ENCODE results near the gene NUP93. TPM values are rescaled to one million over a fixed set of nuclear protein-coding genes. Genes with fewer than 3 reads are reported as not detected.

The NUP93 gene
- total and polyA plus RNA-seq, 2 experiments from 2014 or later: 139 to 187 TPM

GRCh38 chr16:56743840-56744239, 13.9 kb downstream of the NUP93 start:
- peaks cover 78% of the 10 kb centered on the region for H3K79me2 ChIP-seq (replicated peaks; ENCODE audit: insufficient read depth)
- no peak for TF ChIP-seq STAT1 (IDR thresholded peaks at IDR 0.05; ENCODE audit: unreplicated experiment)
- TF ChIP-seq, protein P1, sequence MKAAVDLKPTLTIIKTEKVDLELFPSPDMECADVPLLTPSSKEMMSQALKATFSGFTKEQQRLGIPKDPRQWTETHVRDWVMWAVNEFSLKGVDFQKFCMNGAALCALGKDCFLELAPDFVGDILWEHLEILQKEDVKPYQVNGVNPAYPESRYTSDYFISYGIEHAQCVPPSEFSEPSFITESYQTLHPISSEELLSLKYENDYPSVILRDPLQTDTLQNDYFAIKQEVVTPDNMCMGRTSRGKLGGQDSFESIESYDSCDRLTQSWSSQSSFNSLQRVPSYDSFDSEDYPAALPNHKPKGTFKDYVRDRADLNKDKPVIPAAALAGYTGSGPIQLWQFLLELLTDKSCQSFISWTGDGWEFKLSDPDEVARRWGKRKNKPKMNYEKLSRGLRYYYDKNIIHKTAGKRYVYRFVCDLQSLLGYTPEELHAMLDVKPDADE (IDR thresholded peaks at IDR 0.05): no peak
- TF ChIP-seq, protein P2, sequence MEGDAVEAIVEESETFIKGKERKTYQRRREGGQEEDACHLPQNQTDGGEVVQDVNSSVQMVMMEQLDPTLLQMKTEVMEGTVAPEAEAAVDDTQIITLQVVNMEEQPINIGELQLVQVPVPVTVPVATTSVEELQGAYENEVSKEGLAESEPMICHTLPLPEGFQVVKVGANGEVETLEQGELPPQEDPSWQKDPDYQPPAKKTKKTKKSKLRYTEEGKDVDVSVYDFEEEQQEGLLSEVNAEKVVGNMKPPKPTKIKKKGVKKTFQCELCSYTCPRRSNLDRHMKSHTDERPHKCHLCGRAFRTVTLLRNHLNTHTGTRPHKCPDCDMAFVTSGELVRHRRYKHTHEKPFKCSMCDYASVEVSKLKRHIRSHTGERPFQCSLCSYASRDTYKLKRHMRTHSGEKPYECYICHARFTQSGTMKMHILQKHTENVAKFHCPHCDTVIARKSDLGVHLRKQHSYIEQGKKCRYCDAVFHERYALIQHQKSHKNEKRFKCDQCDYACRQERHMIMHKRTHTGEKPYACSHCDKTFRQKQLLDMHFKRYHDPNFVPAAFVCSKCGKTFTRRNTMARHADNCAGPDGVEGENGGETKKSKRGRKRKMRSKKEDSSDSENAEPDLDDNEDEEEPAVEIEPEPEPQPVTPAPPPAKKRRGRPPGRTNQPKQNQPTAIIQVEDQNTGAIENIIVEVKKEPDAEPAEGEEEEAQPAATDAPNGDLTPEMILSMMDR (conservative IDR thresholded peaks at IDR 0.05; ENCODE audit: low read depth in 2 of 2): no peak
- TF ChIP-seq CREB1 (CRISPR knock-in tag; IDR thresholded peaks at IDR 0.05; ENCODE audit: low read depth): no peak
- TF ChIP-seq, protein P3, sequence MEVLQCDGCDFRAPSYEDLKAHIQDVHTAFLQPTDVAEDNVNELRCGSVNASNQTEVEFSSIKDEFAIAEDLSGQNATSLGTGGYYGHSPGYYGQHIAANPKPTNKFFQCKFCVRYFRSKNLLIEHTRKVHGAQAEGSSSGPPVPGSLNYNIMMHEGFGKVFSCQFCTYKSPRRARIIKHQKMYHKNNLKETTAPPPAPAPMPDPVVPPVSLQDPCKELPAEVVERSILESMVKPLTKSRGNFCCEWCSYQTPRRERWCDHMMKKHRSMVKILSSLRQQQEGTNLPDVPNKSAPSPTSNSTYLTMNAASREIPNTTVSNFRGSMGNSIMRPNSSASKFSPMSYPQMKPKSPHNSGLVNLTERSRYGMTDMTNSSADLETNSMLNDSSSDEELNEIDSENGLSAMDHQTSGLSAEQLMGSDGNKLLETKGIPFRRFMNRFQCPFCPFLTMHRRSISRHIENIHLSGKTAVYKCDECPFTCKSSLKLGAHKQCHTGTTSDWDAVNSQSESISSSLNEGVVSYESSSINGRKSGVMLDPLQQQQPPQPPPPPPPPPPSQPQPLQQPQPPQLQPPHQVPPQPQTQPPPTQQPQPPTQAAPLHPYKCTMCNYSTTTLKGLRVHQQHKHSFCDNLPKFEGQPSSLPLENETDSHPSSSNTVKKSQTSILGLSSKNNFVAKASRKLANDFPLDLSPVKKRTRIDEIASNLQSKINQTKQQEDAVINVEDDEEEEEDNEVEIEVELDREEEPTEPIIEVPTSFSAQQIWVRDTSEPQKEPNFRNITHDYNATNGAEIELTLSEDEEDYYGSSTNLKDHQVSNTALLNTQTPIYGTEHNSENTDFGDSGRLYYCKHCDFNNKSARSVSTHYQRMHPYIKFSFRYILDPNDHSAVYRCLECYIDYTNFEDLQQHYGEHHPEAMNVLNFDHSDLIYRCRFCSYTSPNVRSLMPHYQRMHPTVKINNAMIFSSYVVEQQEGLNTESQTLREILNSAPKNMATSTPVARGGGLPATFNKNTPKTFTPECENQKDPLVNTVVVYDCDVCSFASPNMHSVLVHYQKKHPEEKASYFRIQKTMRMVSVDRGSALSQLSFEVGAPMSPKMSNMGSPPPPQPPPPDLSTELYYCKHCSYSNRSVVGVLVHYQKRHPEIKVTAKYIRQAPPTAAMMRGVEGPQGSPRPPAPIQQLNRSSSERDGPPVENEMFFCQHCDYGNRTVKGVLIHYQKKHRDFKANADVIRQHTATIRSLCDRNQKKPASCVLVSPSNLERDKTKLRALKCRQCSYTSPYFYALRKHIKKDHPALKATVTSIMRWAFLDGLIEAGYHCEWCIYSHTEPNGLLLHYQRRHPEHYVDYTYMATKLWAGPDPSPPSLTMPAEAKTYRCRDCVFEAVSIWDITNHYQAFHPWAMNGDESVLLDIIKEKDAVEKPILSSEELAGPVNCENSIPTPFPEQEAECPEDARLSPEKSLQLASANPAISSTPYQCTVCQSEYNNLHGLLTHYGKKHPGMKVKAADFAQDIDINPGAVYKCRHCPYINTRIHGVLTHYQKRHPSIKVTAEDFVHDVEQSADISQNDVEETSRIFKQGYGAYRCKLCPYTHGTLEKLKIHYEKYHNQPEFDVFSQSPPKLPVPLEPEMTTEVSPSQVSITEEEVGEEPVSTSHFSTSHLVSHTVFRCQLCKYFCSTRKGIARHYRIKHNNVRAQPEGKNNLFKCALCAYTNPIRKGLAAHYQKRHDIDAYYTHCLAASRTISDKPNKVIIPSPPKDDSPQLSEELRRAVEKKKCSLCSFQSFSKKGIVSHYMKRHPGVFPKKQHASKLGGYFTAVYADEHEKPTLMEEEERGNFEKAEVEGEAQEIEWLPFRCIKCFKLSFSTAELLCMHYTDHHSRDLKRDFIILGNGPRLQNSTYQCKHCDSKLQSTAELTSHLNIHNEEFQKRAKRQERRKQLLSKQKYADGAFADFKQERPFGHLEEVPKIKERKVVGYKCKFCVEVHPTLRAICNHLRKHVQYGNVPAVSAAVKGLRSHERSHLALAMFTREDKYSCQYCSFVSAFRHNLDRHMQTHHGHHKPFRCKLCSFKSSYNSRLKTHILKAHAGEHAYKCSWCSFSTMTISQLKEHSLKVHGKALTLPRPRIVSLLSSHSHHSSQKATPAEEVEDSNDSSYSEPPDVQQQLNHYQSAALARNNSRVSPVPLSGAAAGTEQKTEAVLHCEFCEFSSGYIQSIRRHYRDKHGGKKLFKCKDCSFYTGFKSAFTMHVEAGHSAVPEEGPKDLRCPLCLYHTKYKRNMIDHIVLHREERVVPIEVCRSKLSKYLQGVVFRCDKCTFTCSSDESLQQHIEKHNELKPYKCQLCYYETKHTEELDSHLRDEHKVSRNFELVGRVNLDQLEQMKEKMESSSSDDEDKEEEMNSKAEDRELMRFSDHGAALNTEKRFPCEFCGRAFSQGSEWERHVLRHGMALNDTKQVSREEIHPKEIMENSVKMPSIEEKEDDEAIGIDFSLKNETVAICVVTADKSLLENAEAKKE (CRISPR knock-in tag; IDR thresholded peaks at IDR 0.05): no peak
- no peak for TF ChIP-seq ZNF331 (CRISPR knock-in tag; IDR thresholded peaks at IDR 0.05; ENCODE audit: low read depth)
- TF ChIP-seq EZH2 (IDR thresholded peaks at IDR 0.05; ENCODE audit: low read depth, unreplicated experiment): no peak
- no peak for TF ChIP-seq NANOG (IDR thresholded peaks at IDR 0.05; ENCODE audit: borderline replicate concordance)
- TF ChIP-seq POLR2AphosphoS5 (IDR thresholded peaks at IDR 0.05; ENCODE audit: low read depth): no peak
- TF ChIP-seq EZH2phosphoT487 (IDR thresholded peaks at IDR 0.05; ENCODE audit: unreplicated experiment): no peak
- no peak for TF ChIP-seq JUNB (IDR thresholded peaks at IDR 0.05; ENCODE audit: unreplicated experiment)
- TF ChIP-seq ZNF114 (CRISPR knock-in tag; IDR thresholded peaks at IDR 0.05): no peak
- TF ChIP-seq, protein P4, sequence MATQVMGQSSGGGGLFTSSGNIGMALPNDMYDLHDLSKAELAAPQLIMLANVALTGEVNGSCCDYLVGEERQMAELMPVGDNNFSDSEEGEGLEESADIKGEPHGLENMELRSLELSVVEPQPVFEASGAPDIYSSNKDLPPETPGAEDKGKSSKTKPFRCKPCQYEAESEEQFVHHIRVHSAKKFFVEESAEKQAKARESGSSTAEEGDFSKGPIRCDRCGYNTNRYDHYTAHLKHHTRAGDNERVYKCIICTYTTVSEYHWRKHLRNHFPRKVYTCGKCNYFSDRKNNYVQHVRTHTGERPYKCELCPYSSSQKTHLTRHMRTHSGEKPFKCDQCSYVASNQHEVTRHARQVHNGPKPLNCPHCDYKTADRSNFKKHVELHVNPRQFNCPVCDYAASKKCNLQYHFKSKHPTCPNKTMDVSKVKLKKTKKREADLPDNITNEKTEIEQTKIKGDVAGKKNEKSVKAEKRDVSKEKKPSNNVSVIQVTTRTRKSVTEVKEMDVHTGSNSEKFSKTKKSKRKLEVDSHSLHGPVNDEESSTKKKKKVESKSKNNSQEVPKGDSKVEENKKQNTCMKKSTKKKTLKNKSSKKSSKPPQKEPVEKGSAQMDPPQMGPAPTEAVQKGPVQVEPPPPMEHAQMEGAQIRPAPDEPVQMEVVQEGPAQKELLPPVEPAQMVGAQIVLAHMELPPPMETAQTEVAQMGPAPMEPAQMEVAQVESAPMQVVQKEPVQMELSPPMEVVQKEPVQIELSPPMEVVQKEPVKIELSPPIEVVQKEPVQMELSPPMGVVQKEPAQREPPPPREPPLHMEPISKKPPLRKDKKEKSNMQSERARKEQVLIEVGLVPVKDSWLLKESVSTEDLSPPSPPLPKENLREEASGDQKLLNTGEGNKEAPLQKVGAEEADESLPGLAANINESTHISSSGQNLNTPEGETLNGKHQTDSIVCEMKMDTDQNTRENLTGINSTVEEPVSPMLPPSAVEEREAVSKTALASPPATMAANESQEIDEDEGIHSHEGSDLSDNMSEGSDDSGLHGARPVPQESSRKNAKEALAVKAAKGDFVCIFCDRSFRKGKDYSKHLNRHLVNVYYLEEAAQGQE (IDR thresholded peaks at IDR 0.05; ENCODE audit: unreplicated experiment): no peak
- no peak overlapping the region for H2AFZ ChIP-seq
- Mint-ChIP-seq H3K4me3 (no peak overlapping the region), H3K9me3 (peaks cover 4% of the 10 kb centered on the region), H3K27me3 (ENCODE audit: insufficient read depth, low read depth, poor library complexity) (peaks cover 6% of the 10 kb centered on the region), H3K36me3 (ENCODE audit: low read depth) (peaks cover 13% of the 10 kb centered on the region), H3K4me1 (peaks cover 40% of the 10 kb centered on the region), H3K27ac (peak overlapping the region; percentile 22; the same call in 1 of the 2 replicates)
- 0 out of 2 replicates have a peak, but pooled peaks cover 3% of the 10 kb centered on the region for H3F3A ChIP-seq (replicated peaks; ENCODE audit: low read depth)
- DNase-seq (ENCODE audit: low spot score): peak; percentile 57
- ATAC-seq: peak; percentile 44
- peak overlapping the region; percentile 24; the same call in 1 of the 2 replicates for H3K4me2 ChIP-seq
- no peaks in the 10 kb centered on the region for H3K9me2 ChIP-seq (ENCODE audit: insufficient read depth)
- H3K27ac ChIP-seq (ENCODE audit: low read depth): peak overlapping the region; percentile 43; the same call in 1 of the 2 replicates
- H3K36me3 ChIP-seq (ENCODE audit: insufficient read depth): no peaks in the 10 kb centered on the region
- H4K20me1 ChIP-seq (replicated peaks; ENCODE audit: insufficient read depth): peaks cover 58% of the 10 kb centered on the region
- no peak overlapping the region for H3K4me3 ChIP-seq
- H3K27me3 ChIP-seq (ENCODE audit: insufficient read depth): no peaks in the 10 kb centered on the region
- peaks cover 44% of the 10 kb centered on the region for H3K4me1 ChIP-seq (ENCODE audit: insufficient read depth)

All from GM23338 (cell line).